HEK293 (cell line): Measurements from ENCODE around the gene FEZF1.

Experiments
- CTCF ChIA-PET: fragments of 350-600 bp; formaldehyde crosslinking; extraction: SDS; loops from one replicate; lab custom pipeline; 2021; ENCODE audit warnings: antibody characterized with exemption; lab: Yijun Ruan, JAX
- POLR2A ChIA-PET: fragments of 300-600 bp; formaldehyde crosslinking; extraction: SDS; loops from one replicate; lab custom pipeline; 2020; ENCODE audit warnings: antibody characterized with exemption, inconsistent platforms; lab: Yijun Ruan, JAX
- H3K27ac ChIP-seq: fragments of 200-500 bp; sonication (Bioruptor generic); 2 replicates; pipeline ENCODE4 v1.5.1; 2014; ENCODE audit warnings: low read depth, low read length, control low read depth, inconsistent platforms; ENCODE audit errors: extremely low read depth
- H3K36me3 ChIP-seq, 2 experiments: fragments of 200-500 bp in 1 of 2; sonication (Bioruptor generic) in 1 of 2; 1 replicate in 1 of 2; 2 replicates in 1 of 2; pipeline ENCODE4 v1.5.1; 2014 to 2017; ENCODE audit warnings: inconsistent platforms in 2 of 2, low read length in 2 of 2; ENCODE audit not compliant: control insufficient read depth in 2 of 2, insufficient read depth in 1 of 2
- H3K4me1 ChIP-seq: fragments of 200-500 bp; sonication (Bioruptor generic); 2 replicates; pipeline ENCODE4 v1.5.1; 2014; ENCODE audit warnings: mild to moderate bottlenecking, low read length, inconsistent platforms; ENCODE audit not compliant: control insufficient read depth, insufficient read depth
- H3K4me3 ChIP-seq: 2 replicates; pipeline ENCODE4 v1.5.1; 2011; ENCODE audit warnings: low read depth, mild to moderate bottlenecking, control low read depth, low read length, moderate library complexity
- H3K9me3 ChIP-seq: fragments of 200-500 bp; sonication (Bioruptor generic); 2 replicates; pipeline ENCODE4 v1.5.1; 2014; ENCODE audit warnings: low read depth, low read length, inconsistent platforms; ENCODE audit not compliant: control insufficient read depth, insufficient read depth
- BCL11A ChIP-seq: fragments of 450-650 bp; formaldehyde crosslinking; IDR thresholded peaks from 2 replicates; pipeline ENCODE4 v1.5.1; 2016; ENCODE audit warnings: low read depth, missing biosample characterization, missing genetic modification characterization
- GLIS1 ChIP-seq: fragments of 450-650 bp; formaldehyde crosslinking; IDR thresholded peaks from 2 replicates; pipeline ENCODE4 v1.5.1; 2016; ENCODE audit warnings: missing biosample characterization, missing genetic modification characterization
- OVOL3 ChIP-seq: fragments of 450-650 bp; formaldehyde crosslinking; IDR thresholded peaks from 2 replicates; pipeline ENCODE4 v1.5.1; 2016; ENCODE audit warnings: missing biosample characterization, missing genetic modification characterization
- PBX3 ChIP-seq: sonication (generic); formaldehyde crosslinking; IDR thresholded peaks from 2 replicates; pipeline ENCODE4 v1.8.1; 2022; ENCODE audit warnings: mild to moderate bottlenecking, moderate library complexity, missing genetic modification reagents
- SALL2 ChIP-seq: fragments of 450-650 bp; formaldehyde crosslinking; IDR thresholded peaks from 2 replicates; pipeline ENCODE4 v1.5.0; 2017; ENCODE audit warnings: missing biosample characterization, mild to moderate bottlenecking, missing genetic modification characterization, borderline replicate concordance
- SCRT2 ChIP-seq: fragments of 450-650 bp; formaldehyde crosslinking; IDR thresholded peaks from 2 replicates; pipeline ENCODE4 v1.5.1; 2016; ENCODE audit warnings: missing biosample characterization, missing genetic modification characterization
- SP7 ChIP-seq: fragments of 450-650 bp; formaldehyde crosslinking; IDR thresholded peaks from 2 replicates; pipeline ENCODE4 v1.5.1; 2016; ENCODE audit warnings: missing biosample characterization, missing genetic modification characterization
- ZFP3 ChIP-seq: fragments of 450-650 bp; formaldehyde crosslinking; IDR thresholded peaks from 2 replicates; pipeline ENCODE4 v1.5.1; 2016; ENCODE audit warnings: low read depth, missing biosample characterization, missing genetic modification characterization
- ZNF148 ChIP-seq: fragments of 450-650 bp; formaldehyde crosslinking; IDR thresholded peaks from 2 replicates; pipeline ENCODE4 v1.5.0; 2017; ENCODE audit warnings: missing biosample characterization, missing genetic modification characterization, borderline replicate concordance
- ZNF19 ChIP-seq: fragments of 450-650 bp; formaldehyde crosslinking; IDR thresholded peaks from 2 replicates; pipeline ENCODE4; 2016; ENCODE audit warnings: missing biosample characterization, missing genetic modification characterization, low read depth
- ZNF202 ChIP-seq: fragments of 450-650 bp; formaldehyde crosslinking; IDR thresholded peaks from 2 replicates; pipeline ENCODE4 v1.5.1; 2016; ENCODE audit warnings: missing biosample characterization, missing genetic modification characterization, borderline replicate concordance
- ZNF214 ChIP-seq: fragments of 450-650 bp; formaldehyde crosslinking; IDR thresholded peaks from 2 replicates; pipeline ENCODE4 v1.5.1; 2017; ENCODE audit warnings: missing biosample characterization, mild to moderate bottlenecking, missing genetic modification characterization, borderline replicate concordance
- ZNF266 ChIP-seq: fragments of 450-650 bp; formaldehyde crosslinking; IDR thresholded peaks from 2 replicates; pipeline ENCODE4 v1.5.1; 2016; ENCODE audit warnings: missing biosample characterization, missing genetic modification characterization, low read depth
- ZNF324 ChIP-seq: fragments of 450-650 bp; formaldehyde crosslinking; IDR thresholded peaks from 2 replicates; pipeline ENCODE4 v1.5.1; 2016; ENCODE audit warnings: missing biosample characterization, missing genetic modification characterization
- ZNF362 ChIP-seq: fragments of 450-650 bp; formaldehyde crosslinking; IDR thresholded peaks from 2 replicates; pipeline ENCODE4 v1.5.1; 2016; ENCODE audit warnings: missing biosample characterization, missing genetic modification characterization
- ZNF416 ChIP-seq: fragments of 450-650 bp; formaldehyde crosslinking; IDR thresholded peaks from 2 replicates; pipeline ENCODE4 v1.5.1; 2016; ENCODE audit warnings: missing biosample characterization, missing genetic modification characterization
- ZNF473 ChIP-seq: fragments of 450-650 bp; formaldehyde crosslinking; IDR thresholded peaks from 2 replicates; pipeline ENCODE4 v1.5.1; 2017; ENCODE audit warnings: missing biosample characterization, missing genetic modification characterization
- ZNF544 ChIP-seq: fragments of 450-650 bp; formaldehyde crosslinking; IDR thresholded peaks from 2 replicates; pipeline ENCODE4 v1.5.0; 2017; ENCODE audit warnings: missing biosample characterization, missing genetic modification characterization
- ZNF558 ChIP-seq: fragments of 450-650 bp; formaldehyde crosslinking; IDR thresholded peaks from 2 replicates; pipeline ENCODE4 v1.5.1; 2016; ENCODE audit warnings: missing biosample characterization, missing genetic modification characterization
- ZNF600 ChIP-seq: fragments of 450-650 bp; formaldehyde crosslinking; IDR thresholded peaks from 2 replicates; pipeline ENCODE4 v1.5.1; 2016; ENCODE audit warnings: missing biosample characterization, missing genetic modification characterization
- ZNF76 ChIP-seq: fragments of 450-650 bp; formaldehyde crosslinking; IDR thresholded peaks from 2 replicates; pipeline ENCODE4; 2016; ENCODE audit warnings: low read depth, missing biosample characterization, missing genetic modification characterization, borderline replicate concordance
- ZNF792 ChIP-seq: fragments of 450-650 bp; formaldehyde crosslinking; IDR thresholded peaks from 2 replicates; pipeline ENCODE4 v1.5.1; 2016; ENCODE audit warnings: missing biosample characterization, missing genetic modification characterization
- TF ChIP-seq, protein P1 (sequence below): fragments of 450-650 bp; formaldehyde crosslinking; IDR thresholded peaks from 2 replicates; pipeline ENCODE4 v1.5.1; 2016; ENCODE audit warnings: missing biosample characterization, missing genetic modification characterization, borderline replicate concordance

Gene FEZF1

GRCh38 chr7:122316467-122317388 is 12.2 kb upstream of the FEZF1 start:
- no peak for TF ChIP-seq ZNF416
- no peak for TF ChIP-seq ZNF362 (tag by site-specific recombination)
- no peak for TF ChIP-seq ZNF148 (tag by site-specific recombination)
- no peak for TF ChIP-seq ZNF19 (tag by site-specific recombination)
- no peak for TF ChIP-seq ZNF473 (tag by site-specific recombination)
- no peak for TF ChIP-seq ZNF600 (tag by site-specific recombination)
- no peak for TF ChIP-seq SP7 (tag by site-specific recombination)
- TF ChIP-seq GLIS1: no peak
- no peak for TF ChIP-seq OVOL3 (tag by site-specific recombination)
- no peak for TF ChIP-seq ZFP3 (tag by site-specific recombination)
- no peak for TF ChIP-seq ZNF558 (tag by site-specific recombination)
- no peak for TF ChIP-seq ZNF76
- TF ChIP-seq SCRT2 (tag by site-specific recombination): no peak
- TF ChIP-seq ZNF792 (tag by site-specific recombination): no peak
- Histone ChIP-seq H3K9me3 (no peaks in the 10 kb centered on the region), H3K4me3 (no peak overlapping the region), H3K36me3 (no peaks in the 10 kb centered on the region), H3K4me1 (no peaks in the 10 kb centered on the region), H3K27ac (no peak overlapping the region)
- ChIA-PET POLR2A (no interaction called here), CTCF (no interaction called here)

GRCh38 chr7:122315507-122316466 is 11.2 kb upstream of the FEZF1 start:
- Histone ChIP-seq H3K9me3 (no peaks in the 10 kb centered on the region), H3K4me3 (no peak overlapping the region), H3K36me3 (no peaks in the 10 kb centered on the region), H3K27ac (no peak overlapping the region), H3K4me1 (no peaks in the 10 kb centered on the region)
- ChIA-PET CTCF (no interaction called here), POLR2A (no interaction called here)
- no peak for TF ChIP-seq ZNF202 (tag by site-specific recombination)

DNA sequence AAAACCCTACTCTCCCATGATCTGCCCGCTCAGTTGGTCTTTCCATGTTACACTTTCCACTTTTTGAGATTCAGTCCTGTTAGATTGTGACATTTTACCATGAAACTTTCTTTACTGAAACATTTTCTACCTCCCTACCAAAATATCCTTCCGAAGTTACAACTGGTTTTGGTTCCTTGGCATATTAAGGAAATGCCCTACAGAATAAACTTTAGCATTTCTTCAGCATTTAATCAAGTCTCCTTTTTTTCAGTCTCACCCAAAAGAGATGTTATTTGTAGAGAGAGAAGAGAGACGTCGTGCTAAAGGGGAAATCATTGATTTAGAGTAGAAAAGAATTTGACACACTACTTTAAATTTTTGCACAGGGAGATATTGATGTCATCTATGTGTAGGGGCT is 9.7 kb upstream of the FEZF1 start:
- ChIA-PET CTCF (no interaction called here), POLR2A (no interaction called here)
- H3K4me1 ChIP-seq: no peaks in the 10 kb centered on the region
- H3K36me3 ChIP-seq: no peaks in the 10 kb centered on the region
- H3K4me3 ChIP-seq: no peak overlapping the region
- no peak overlapping the region for H3K27ac ChIP-seq
- TF ChIP-seq, protein P1, sequence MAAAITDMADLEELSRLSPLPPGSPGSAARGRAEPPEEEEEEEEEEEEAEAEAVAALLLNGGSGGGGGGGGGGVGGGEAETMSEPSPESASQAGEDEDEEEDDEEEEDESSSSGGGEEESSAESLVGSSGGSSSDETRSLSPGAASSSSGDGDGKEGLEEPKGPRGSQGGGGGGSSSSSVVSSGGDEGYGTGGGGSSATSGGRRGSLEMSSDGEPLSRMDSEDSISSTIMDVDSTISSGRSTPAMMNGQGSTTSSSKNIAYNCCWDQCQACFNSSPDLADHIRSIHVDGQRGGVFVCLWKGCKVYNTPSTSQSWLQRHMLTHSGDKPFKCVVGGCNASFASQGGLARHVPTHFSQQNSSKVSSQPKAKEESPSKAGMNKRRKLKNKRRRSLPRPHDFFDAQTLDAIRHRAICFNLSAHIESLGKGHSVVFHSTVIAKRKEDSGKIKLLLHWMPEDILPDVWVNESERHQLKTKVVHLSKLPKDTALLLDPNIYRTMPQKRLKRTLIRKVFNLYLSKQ (tag by site-specific recombination): no peak
- TF ChIP-seq SALL2 (tag by site-specific recombination) (no peak), PBX3 (no peak), BCL11A (tag by site-specific recombination) (no peak), ZNF266 (no peak), ZNF544 (tag by site-specific recombination) (no peak), ZNF214 (tag by site-specific recombination) (no peak), ZNF324 (no peak)
- H3K9me3 ChIP-seq: no peaks in the 10 kb centered on the region
